ENCODE data around the gene SETD3.

GRCh38 chr14:99354166-99354875 is 126.3 kb downstream of the SETD3 start:
- no peak for TF ChIP-seq CTCF (IDR thresholded peaks at IDR 0.05; ENCODE audit: insufficient read depth, low read length, poor library complexity, severe bottlenecking)
- no peak for TF ChIP-seq EZH2phosphoT487 (conservative IDR thresholded peaks at IDR 0.05; ENCODE audit: low read length)

All from SU-DHL-6 (cell line).